ENCODE results near the gene NRARP. TPM values are rescaled to one million over a fixed set of nuclear protein-coding genes. Genes with fewer than 3 reads are reported as not detected.

Gene NRARP
- polyA plus RNA-seq, 3 donors: 15.4 TPM; not detected in 2

GRCh38 chr9:137296670-137297664 lies 5.1 kb downstream of the NRARP start:
- intact Hi-C loops (cut with micrococcal nuclease): loop anchor here in 1 of 2 donors (2.0 to 10.0 kb wide), 3 partner anchors 38 to 228 kb away; partner anchors contain the start of gene ENTPD8
- H3K9ac ChIP-seq (ENCODE audit: insufficient read depth, low read length, poor library complexity, severe bottlenecking): no peak overlapping the region
- H2AFZ ChIP-seq (ENCODE audit: insufficient read depth, low read depth, low read length, poor library complexity, severe bottlenecking): no peak overlapping the region
- no peaks in the 10 kb centered on the region for H3K36me3 ChIP-seq (replicated peaks in 1 of 2; ENCODE audit: control insufficient read depth in 1 of 2, insufficient read depth in 2 of 2, low read length in 2 of 2)
- peaks cover 13 to 19% of the 10 kb centered on the region in 2 donors for H3K9me3 ChIP-seq (replicated peaks in 1 of 2; ENCODE audit: control insufficient read depth in 1 of 2, insufficient read depth in 1 of 2, low read length in 2 of 2)
- no peak overlapping the region for H3K27ac ChIP-seq (ENCODE audit: low read depth in 1 of 2, low read length in 2 of 2)
- H3K4me1 ChIP-seq (ENCODE audit: control insufficient read depth in 1 of 2, insufficient read depth in 2 of 2, low read length in 2 of 2): peaks cover 14 to 23% of the 10 kb centered on the region in 2 donors
- Mint-ChIP-seq H3K4me1 (peaks cover 20% of the 10 kb centered on the region), H3K27ac (no peak overlapping the region), H3K36me3 (peaks cover 3 to 14% of the 10 kb centered on the region in 2 donors), H3K4me3 (peak overlapping the region; percentile 54 to 88), H3K9me3 (peaks cover 5 to 28% (median 19%) of the 10 kb centered on the region in 7 donors), H3K27me3 (ENCODE audit: low read depth in 3 of 3) (peaks cover 73 to 82% (median 80%) of the 10 kb centered on the region in 3 donors)
- H3K4me2 ChIP-seq (replicated peaks; ENCODE audit: extremely low read depth, low read length, poor library complexity, severe bottlenecking): no peak overlapping the region
- H4K20me1 ChIP-seq (ENCODE audit: insufficient read depth, low read length): no peaks in the 10 kb centered on the region
- DNase-seq: no peak
- H3K4me3 ChIP-seq (replicated peaks in 1 of 3; ENCODE audit: low read depth in 2 of 3, low read length in 3 of 3): no peak overlapping the region
- no peaks in the 10 kb centered on the region for H3K79me2 ChIP-seq (ENCODE audit: insufficient read depth, low read length)
- TF ChIP-seq CTCF (IDR thresholded peaks at IDR 0.05): no peak
- WGBS (ENCODE audit: insufficient coverage): 52% methylated on average over 14 of the region's 24 CpGs
- H3K27me3 ChIP-seq (ENCODE audit: control insufficient read depth in 2 of 2, insufficient read depth in 2 of 2, low read length in 2 of 2): peaks cover 40 to 78% of the 10 kb centered on the region in 2 donors

- Mint-ChIP-seq H3K4me3 (peak overlapping the region; percentile 54 to 88), H3K27me3 (ENCODE audit: low read depth in 3 of 3) (peaks cover 75 to 76% (median 75%) of the 10 kb centered on the region in 3 donors), H3K9me3 (peaks cover 5 to 28% (median 19%) of the 10 kb centered on the region in 7 donors), H3K4me1 (peaks cover 17% of the 10 kb centered on the region), H3K27ac (no peak overlapping the region), H3K36me3 (peaks cover 3 to 14% of the 10 kb centered on the region in 2 donors)
- WGBS (ENCODE audit: insufficient coverage): 27% methylated on average over 48 of the region's 78 CpGs
- intact Hi-C loops (cut with micrococcal nuclease): loop anchor here (2.0 to 10.0 kb wide), 4 partner anchors 39 to 229 kb away; partner anchors contain the start of gene ENTPD8 (in 1 of the 2)
- Histone ChIP-seq H3K27ac (ENCODE audit: low read depth in 1 of 2, low read length in 2 of 2) (no peak overlapping the region), H3K36me3 (replicated peaks in 1 of 2; ENCODE audit: control insufficient read depth in 1 of 2, insufficient read depth in 2 of 2, low read length in 2 of 2) (no peaks in the 10 kb centered on the region), H4K20me1 (ENCODE audit: insufficient read depth, low read length) (no peaks in the 10 kb centered on the region), H3K4me3 (replicated peaks in 1 of 3; ENCODE audit: low read depth in 2 of 3, low read length in 3 of 3) (no peak overlapping the region), H3K4me1 (ENCODE audit: control insufficient read depth in 1 of 2, insufficient read depth in 2 of 2, low read length in 2 of 2) (peaks cover 11 to 16% of the 10 kb centered on the region in 2 donors), H2AFZ (ENCODE audit: insufficient read depth, low read depth, low read length, poor library complexity, severe bottlenecking) (no peak overlapping the region), H3K9ac (ENCODE audit: insufficient read depth, low read length, poor library complexity, severe bottlenecking) (no peak overlapping the region), H3K9me3 (replicated peaks in 1 of 2; ENCODE audit: control insufficient read depth in 1 of 2, insufficient read depth in 1 of 2, low read length in 2 of 2) (peaks cover 13 to 19% of the 10 kb centered on the region in 2 donors), H3K79me2 (ENCODE audit: insufficient read depth, low read length) (no peaks in the 10 kb centered on the region), H3K27me3 (ENCODE audit: control insufficient read depth in 2 of 2, insufficient read depth in 2 of 2, low read length in 2 of 2) (peaks cover 40 to 74% of the 10 kb centered on the region in 2 donors), H3K4me2 (replicated peaks; ENCODE audit: extremely low read depth, low read length, poor library complexity, severe bottlenecking) (peak overlapping the region; percentile 69)
- TF ChIP-seq CTCF (IDR thresholded peaks at IDR 0.05): no peak
- DNase-seq: no peak
Measured at GRCh38 chr9:137295849-137296669, 6.0 kb downstream of the NRARP start.
